Measurements from ENCODE around the gene TMEM255B.

- no peak for TF ChIP-seq GATA2 (IDR thresholded peaks at IDR 0.05; ENCODE audit: low read depth, low read length)
- no peak for TF ChIP-seq GATA3 (IDR thresholded peaks at IDR 0.05; ENCODE audit: low read depth, low read length)
Measured at GRCh38 chr13:113802090-113802531, 43.1 kb downstream of the TMEM255B start.
